Left ventricle myocardium superior (tissue), 1 donor: ENCODE data around the gene PTPRN2. TPM values are rescaled to one million over a fixed set of nuclear protein-coding genes. Genes with fewer than 3 reads are reported as not detected.

Experiments used
- ATAC-seq: fragments of 200-7000 bp; cut with Tn5 transposase; one replicate; pipeline ENCODE4 v1.9.1; 2020; ENCODE audit warnings: mild to moderate bottlenecking, moderate library complexity
- DNase-seq: peaks from one replicate; pipeline ENCODE4 v3.0.0-alpha.2; 2020
- intact Hi-C: fragments of 100-400 bp; cut with micrococcal nuclease; formaldehyde crosslinking; loops from one replicate; pipeline ENCODE4 v1.11.0; 2022
- total RNA-seq: library from RNA; stranded (reverse); fragmentation: NEBNext Ultra II Directional; extraction: Animal tissue kit (Norgen Biotek cat#: 25700); gene quantifications from one replicate; pipeline ENCODE4 v1.2.1, GENCODE V29; 2021
- donor health status: DM: no; HTN: yes; CAD: no; lungs with severe emphysema.

Gene PTPRN2
- total RNA-seq, 1 donor from 2014 or later: 1.3 TPM

DNA sequence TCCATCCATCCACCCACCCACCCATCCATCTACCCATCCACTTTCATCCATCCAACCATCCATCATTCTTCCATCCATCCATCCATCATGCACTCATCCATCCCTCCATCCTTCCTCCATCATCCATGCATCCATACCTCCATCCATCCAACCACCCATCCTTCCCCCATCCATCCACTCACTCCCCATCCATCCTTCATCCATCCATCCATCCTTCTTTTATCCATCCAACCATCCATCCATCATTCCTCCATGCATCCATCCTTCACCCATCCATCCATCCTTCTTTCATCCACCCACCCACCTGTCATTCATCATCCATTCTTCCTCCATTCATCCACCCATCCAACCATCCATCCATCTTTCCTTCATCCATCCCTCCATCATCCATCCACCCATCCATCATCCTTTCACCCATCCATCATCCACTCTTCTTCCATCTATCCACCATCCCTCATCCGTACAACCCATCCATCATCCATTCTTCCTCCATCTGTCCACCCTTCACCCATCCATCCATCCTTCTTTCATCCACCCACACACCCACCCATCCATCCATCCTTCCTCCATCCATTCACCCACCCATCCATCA is 822.6 kb downstream of the PTPRN2 start:
- ATAC-seq (no peak), DNase-seq (no peak)
- intact Hi-C loops: no loop called here

DNA sequence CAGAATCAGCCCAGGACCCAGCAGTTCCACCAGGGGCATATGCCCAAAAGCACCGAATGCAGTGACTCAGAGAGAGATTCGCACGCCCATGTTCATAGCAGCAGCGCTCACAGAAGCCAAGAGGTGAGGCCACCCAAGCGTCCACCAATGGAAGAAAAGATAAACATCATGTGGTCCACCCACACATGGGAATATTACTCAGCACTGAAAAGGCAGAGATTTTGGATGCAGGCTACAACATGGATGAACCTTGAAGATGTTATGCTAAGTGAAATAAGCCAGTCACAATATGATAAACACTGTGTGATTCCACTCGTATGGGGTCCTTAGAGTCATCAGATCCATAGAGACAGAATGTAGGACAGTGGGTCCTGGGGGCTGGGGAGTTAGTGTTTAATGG is 823.4 kb downstream of the PTPRN2 start:
- DNase-seq: peak; percentile 2
- no peak for ATAC-seq
- intact Hi-C loops: no loop called here

GRCh38 chr7:157763279-157764000 is 824.2 kb downstream of the PTPRN2 start:
- DNase-seq (no peak), ATAC-seq (no peak)
- intact Hi-C loops: no loop called here

DNA sequence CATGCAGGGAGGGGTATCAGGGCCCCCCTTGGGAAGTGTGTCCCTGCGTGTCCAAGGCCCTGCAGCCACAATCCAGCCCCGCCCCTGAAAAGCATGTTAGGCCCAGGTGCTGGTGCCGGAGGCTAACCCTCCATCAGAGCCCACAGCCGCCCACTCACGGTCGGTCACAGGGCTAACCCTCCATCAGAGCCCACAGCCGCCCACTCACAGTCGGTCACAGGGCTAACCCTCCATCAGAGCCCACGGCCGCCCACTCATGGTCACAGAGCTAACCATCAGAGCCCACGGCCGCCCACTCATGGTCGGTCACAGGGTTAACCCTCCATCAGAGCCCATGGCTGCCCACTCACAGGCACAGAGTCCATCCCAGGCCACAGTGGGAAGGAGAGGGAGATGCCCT is 824.8 kb downstream of the PTPRN2 start:
- peak; percentile 22 for DNase-seq
- no peak for ATAC-seq
- intact Hi-C loops: no loop called here

GRCh38 chr7:157760004-157760730 is 827.5 kb downstream of the PTPRN2 start:
- no peak for DNase-seq
- ATAC-seq: no peak
- intact Hi-C loops: no loop called here

- DNase-seq: no peak
- no peak for ATAC-seq
- intact Hi-C loops: no loop called here
Measured at GRCh38 chr7:157759246-157759805, 828.3 kb downstream of the PTPRN2 start.

- peak; percentile 23 for DNase-seq
- intact Hi-C loops: no loop called here
- no peak for ATAC-seq
Measured at GRCh38 chr7:157758468-157759245, 829.0 kb downstream of the PTPRN2 start.

- DNase-seq (peak; percentile 21), ATAC-seq (no peak)
Measured at GRCh38 chr7:157757776-157758467, 829.7 kb downstream of the PTPRN2 start.

DNA sequence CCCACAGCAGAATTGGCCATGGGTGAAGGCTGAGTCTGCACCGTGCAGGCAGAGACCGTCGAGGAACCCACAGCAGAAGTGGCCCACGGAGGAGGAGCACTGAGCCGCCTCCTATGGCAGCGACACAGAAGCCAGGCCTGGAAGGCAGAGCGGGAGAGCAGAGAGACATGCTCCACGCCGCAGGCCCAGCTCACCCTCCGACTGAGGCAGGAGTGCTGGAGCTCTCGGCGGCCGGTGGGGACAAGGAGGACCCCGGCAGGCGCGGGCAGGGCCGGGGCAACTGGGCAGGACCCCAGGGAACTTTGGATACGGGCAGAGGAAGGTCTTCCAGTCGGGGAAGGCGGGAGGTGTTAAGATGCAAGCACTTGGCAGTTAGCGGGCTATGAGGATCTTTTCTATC is 830.4 kb downstream of the PTPRN2 start:
- intact Hi-C loops: no loop called here
- DNase-seq: peak; percentile 18
- no peak for ATAC-seq

More at GRCh38 chr7:157757776-157758467, 829.7 kb downstream of the PTPRN2 start:
- intact Hi-C loops: no loop called here

- intact Hi-C loops: no loop called here
- ATAC-seq (no peak), DNase-seq (no peak)
Measured at GRCh38 chr7:157755741-157756140, 831.9 kb downstream of the PTPRN2 start.

DNA sequence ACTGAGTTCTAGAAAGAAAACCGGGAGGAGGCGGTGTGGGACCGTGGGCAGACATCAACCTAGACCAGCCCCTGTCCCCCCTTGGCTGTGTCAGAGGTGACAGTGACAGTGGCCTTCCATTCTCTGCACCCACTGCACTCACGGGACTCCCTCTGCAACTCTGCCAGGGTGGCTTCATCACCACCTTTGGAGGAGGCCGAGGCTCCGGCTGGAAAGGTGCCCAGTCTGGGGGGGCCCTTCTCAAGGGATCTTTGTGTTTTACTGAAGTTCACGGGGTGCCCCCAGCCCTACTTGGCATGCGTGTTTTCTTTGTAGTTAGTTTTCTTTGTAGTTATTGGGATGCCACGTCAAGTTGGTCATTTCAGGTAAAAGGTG is 833.2 kb downstream of the PTPRN2 start:
- intact Hi-C loops: no loop called here
- no peak for DNase-seq
- ATAC-seq: no peak

GRCh38 chr7:157753713-157754415 is 833.8 kb downstream of the PTPRN2 start:
- intact Hi-C loops: no loop called here
- DNase-seq (no peak), ATAC-seq (no peak)

DNA sequence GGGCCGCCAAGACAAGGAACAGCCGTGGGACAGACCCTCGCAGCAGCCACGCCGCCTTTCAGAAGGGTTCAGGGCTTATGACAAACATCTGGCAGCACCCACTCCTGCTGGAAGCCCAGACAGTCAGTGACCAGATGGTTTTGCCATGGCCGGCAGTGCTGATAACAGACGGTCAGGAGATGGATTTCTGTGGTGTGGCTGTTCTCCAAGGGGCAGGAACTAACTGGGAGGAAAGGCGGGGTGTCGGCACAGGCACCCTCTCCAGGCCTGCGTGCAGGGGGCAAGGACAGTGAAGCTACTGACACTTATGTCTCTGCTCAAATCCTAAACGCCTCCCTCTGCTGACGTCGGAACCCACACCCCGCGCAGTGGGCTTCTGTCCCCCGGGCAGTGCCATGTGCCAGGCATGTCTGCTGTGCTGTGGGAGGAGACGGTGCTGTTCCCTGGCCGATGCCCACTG is 834.8 kb downstream of the PTPRN2 start:
- intact Hi-C loops: no loop called here
- DNase-seq (no peak), ATAC-seq (peak; percentile 13)

DNA sequence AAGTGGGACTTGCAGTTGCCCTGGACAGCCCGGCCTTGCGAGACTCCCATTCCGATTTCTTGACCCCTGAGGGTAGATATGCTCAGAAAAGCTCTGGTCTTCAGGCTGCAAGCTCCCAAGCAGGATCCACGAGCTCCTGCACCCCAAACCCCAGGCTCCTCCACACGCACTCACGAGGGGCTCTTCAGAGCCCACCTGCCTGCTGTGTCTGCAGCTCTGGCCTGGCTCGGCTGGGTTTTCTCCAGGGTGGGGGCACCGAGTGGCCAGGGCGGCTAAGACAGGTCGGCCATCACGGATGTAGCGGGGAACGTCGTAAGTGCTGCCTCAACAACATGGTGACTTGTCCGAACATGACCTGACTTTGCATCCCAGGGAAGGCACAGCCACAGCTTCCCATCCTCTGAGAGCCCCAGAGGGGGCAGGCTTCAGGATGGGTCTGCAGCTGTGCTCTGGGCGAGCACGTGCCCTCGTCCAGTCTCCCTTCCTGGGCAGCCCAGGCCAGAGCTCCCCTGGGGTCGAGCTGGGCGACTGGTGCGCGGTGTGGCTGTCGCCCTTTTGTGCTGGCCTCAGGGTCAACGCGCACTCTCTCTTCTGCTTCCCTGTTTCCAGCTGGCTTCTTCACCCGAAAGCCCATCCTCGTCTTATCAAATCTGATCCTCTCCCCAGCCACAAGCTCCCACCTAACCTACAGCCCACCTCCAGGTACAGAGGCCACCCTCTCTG is 835.5 kb downstream of the PTPRN2 start:
- no peak for DNase-seq
- intact Hi-C loops: no loop called here
- no peak for ATAC-seq

DNA sequence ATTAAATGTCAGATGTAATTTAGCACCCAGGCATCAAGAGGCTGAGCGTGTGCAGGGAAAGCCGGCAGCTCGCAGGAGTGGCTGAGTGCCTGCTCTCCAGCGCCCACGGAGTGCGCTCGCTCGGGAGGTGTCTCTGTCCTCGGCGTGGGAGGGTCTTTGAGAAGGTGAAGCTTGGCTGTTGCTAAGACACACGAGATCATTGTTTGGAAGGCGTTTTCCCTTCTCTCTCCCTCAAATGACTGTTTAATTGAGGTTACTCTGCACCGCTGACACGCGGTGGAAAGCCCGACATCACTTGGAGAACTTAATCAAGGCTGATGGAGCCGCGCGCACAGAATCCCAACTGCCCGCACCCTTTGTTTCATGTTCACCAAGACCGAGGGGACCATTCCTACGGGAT is 836.2 kb downstream of the PTPRN2 start:
- ATAC-seq (no peak), DNase-seq (no peak)
- intact Hi-C loops: no loop called here

DNA sequence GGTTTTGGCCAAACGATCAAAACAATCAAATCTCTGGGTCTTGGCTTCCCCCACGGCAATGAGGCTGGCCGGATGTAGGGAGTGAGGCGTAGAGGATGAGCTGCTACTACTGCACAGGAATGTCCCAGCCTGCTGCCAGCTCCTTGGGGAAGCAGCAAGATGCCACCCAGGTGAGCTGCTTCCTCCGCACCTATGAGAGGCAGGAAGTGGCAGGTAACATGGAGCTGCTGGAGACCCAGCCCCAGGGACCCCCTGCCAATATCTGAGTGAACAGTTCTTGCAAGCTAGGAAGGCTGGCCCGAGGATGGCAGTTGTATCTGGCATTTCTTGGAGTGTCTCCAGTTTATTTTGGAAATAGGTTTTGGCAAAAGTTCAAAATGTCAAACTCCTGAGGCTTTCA is 837.3 kb downstream of the PTPRN2 start:
- intact Hi-C loops: no loop called here
- ATAC-seq: no peak
- no peak for DNase-seq
